GM23248 (cell line): ENCODE data around the gene NOXA1.

Source experiments
- EZH2 ChIP-seq: fragments of 200-600 bp; sonication (generic); IDR thresholded peaks from 2 replicates; pipeline ENCODE4 v1.6.1; 2018; ENCODE audit warnings: antibody characterized with exemption, mild to moderate bottlenecking; ENCODE audit not compliant: insufficient read depth, poor library complexity, severe bottlenecking
- EZH2phosphoT487 ChIP-seq: fragments of 200-600 bp; sonication (generic); IDR thresholded peaks from 2 replicates; pipeline ENCODE4 v1.6.1; 2018; ENCODE audit warnings: antibody characterized with exemption, moderate library complexity, mild to moderate bottlenecking, low read depth; ENCODE audit not compliant: insufficient read depth

GRCh38 chr9:137427454-137428310 is 4.5 kb downstream of the NOXA1 start:
- no peak for TF ChIP-seq EZH2phosphoT487
- TF ChIP-seq EZH2, result no peak
